ENCODE results near the gene RBMS1. TPM values are rescaled to one million over a fixed set of nuclear protein-coding genes. Genes with fewer than 3 reads are reported as not detected.
A peak's percentile ranks its signal among the peaks of the same experiment; 100 is the strongest.

Gene RBMS1
- total RNA-seq, 1 experiment from 2014 or later, result 77.5 TPM

DNA sequence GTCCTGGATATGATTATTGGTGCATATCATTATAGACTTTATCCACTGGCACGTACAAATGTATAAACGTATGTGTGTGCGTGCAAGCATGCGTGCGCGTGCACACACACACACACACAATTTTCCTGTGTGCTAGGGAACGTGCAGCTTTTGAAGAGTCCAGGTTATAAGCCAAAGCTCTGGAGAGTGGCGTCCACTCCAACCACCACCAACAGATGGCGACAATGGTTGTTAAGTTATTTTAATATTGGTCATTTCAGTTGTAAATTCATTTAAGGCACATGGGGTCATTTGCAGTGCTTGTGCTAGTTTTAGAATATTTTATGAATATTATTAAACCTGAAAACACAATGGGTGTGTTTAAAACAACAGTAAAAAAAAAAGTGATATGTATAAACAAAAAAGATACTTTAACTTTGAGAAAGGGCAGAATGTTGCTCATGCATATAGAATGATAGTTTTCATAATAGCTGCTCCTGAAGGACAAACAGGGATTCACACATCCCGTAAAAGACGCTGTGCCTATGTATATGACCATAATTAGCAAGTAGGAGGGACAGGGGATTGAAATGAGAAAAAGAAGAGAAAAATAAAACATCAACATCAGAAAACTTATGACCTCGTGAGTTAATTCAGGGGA is 169.3 kb downstream of the RBMS1 start:
- Histone ChIP-seq H3K14ac (ENCODE audit: insufficient read depth, low read length) (no peak overlapping the region), H4K8ac (replicated peaks; ENCODE audit: insufficient read length, low read depth, low read length) (no peak overlapping the region), H3K9me3 (ENCODE audit: control insufficient read depth, low read depth, low read length) (no peaks in the 10 kb centered on the region), H3K4ac (ENCODE audit: low read depth, low read length) (no peak overlapping the region), H2BK5ac (ENCODE audit: insufficient read length, low read length) (no peak overlapping the region), H3K18ac (ENCODE audit: insufficient read length, low read depth, low read length) (no peak overlapping the region), H2AK5ac (ENCODE audit: insufficient read length, low read length) (no peak overlapping the region), H3K27ac (ENCODE audit: insufficient read length, low read depth, low read length) (no peak overlapping the region), H2BK15ac (ENCODE audit: low read depth, low read length) (no peak overlapping the region), H3K23ac (ENCODE audit: insufficient read length, low read depth, low read length) (no peak overlapping the region), H4K5ac (ENCODE audit: insufficient read length, low read depth, low read length) (no peak overlapping the region), H3K79me2 (ENCODE audit: insufficient read depth, low read length) (no peaks in the 10 kb centered on the region), H3K79me1 (ENCODE audit: insufficient read depth, low read depth, low read length, poor library complexity, severe bottlenecking) (no peaks in the 10 kb centered on the region), H2BK12ac (ENCODE audit: insufficient read length, low read depth, low read length) (no peak overlapping the region), H3K4me1 (ENCODE audit: insufficient read depth, low read length) (no peaks in the 10 kb centered on the region; the same call in 1 of the 2 replicates), H3K56ac (ENCODE audit: insufficient read length, low read depth, low read length) (no peak overlapping the region), H2AFZ (ENCODE audit: low read length) (no peak overlapping the region), H2BK120ac (ENCODE audit: low read depth, low read length, poor library complexity, severe bottlenecking) (no peak overlapping the region), H3K23me2 (ENCODE audit: insufficient read length, low read depth, low read length, poor library complexity, severe bottlenecking) (no peaks in the 10 kb centered on the region), H3K9ac (ENCODE audit: extremely low read depth, insufficient read length, low read length) (no peak overlapping the region), H3K27me3 (ENCODE audit: insufficient read depth, low read length) (no peaks in the 10 kb centered on the region), H4K91ac (ENCODE audit: insufficient read length, low read depth, low read length) (no peak overlapping the region), H4K20me1 (ENCODE audit: control insufficient read depth, insufficient read depth, insufficient read length) (no peaks in the 10 kb centered on the region), H3T11ph (ENCODE audit: low read length) (no peak overlapping the region), H3K4me2 (ENCODE audit: insufficient read depth, insufficient read length, low read length) (no peak overlapping the region), H2BK20ac (ENCODE audit: low read depth, low read length, poor library complexity, severe bottlenecking) (no peak overlapping the region)
- Mint-ChIP-seq H3K27me3 (ENCODE audit: low read depth) (no peaks in the 10 kb centered on the region), H3K4me3 (no peak overlapping the region), H3K27ac (no peak overlapping the region), H3K4me1 (peaks cover 28 to 30% of the 10 kb centered on the region in 2 experiments), H3K9me3 (no peaks in the 10 kb centered on the region), H3K36me3 (ENCODE audit: insufficient read depth in 1 of 3, low read depth in 3 of 3) (no peaks in the 10 kb centered on the region)
- TF ChIP-seq, protein P1, sequence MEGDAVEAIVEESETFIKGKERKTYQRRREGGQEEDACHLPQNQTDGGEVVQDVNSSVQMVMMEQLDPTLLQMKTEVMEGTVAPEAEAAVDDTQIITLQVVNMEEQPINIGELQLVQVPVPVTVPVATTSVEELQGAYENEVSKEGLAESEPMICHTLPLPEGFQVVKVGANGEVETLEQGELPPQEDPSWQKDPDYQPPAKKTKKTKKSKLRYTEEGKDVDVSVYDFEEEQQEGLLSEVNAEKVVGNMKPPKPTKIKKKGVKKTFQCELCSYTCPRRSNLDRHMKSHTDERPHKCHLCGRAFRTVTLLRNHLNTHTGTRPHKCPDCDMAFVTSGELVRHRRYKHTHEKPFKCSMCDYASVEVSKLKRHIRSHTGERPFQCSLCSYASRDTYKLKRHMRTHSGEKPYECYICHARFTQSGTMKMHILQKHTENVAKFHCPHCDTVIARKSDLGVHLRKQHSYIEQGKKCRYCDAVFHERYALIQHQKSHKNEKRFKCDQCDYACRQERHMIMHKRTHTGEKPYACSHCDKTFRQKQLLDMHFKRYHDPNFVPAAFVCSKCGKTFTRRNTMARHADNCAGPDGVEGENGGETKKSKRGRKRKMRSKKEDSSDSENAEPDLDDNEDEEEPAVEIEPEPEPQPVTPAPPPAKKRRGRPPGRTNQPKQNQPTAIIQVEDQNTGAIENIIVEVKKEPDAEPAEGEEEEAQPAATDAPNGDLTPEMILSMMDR (conservative IDR thresholded peaks at IDR 0.05), result peak; percentile 78
- no peak for DNase-seq
- WGBS (ENCODE audit: extremely low coverage, insufficient read length, low lambda C conversion rate), result no CpG with 5 or more reads among the region's 12 CpGs

Data from H9 (cell line).